ENCODE data around the gene AMHR2.
"Not testable (repeated sequence)": the region's sequence is repeated elsewhere in the genome, so short reads cannot be mapped to it uniquely, and the experiment has no call there.

Gene AMHR2

DNA sequence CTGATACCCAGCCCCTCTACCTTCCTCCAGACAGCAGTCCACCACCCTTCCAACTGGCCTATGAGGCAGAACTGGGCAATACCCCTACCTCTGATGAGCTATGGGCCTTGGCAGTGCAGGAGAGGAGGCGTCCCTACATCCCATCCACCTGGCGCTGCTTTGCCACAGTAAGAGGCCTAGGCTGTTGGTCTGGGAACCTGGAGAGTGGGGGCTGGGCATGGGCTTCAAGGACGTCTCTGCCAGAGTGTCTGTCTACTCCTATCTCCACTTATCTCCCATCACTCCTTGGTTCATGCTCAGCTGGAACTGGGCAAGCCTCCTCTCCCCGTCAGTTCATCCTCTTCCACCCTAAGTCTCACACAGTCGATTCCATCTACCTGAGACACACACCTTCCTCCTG, 6.5 kb downstream of the AMHR2 start:
- H3K27ac ChIP-seq (ENCODE audit: extremely low read depth, low read depth, low read length) = no peak overlapping the region
- CTCF ChIA-PET = interaction anchor here (1.5 to 2.6 kb wide), 3 partner anchors 8 to 109 kb away, joined by 3 to 14 read pairs (median 13); partner anchors contain the start of gene AAAS
- H3K4me3 ChIP-seq (ENCODE audit: low read depth, low read length) = no peak overlapping the region
- peaks cover 12% of the 10 kb centered on the region for H3K4me1 ChIP-seq (ENCODE audit: control insufficient read depth, insufficient read depth, low read length)
- no peaks in the 10 kb centered on the region for H3K36me3 ChIP-seq (ENCODE audit: control insufficient read depth in 2 of 2, insufficient read depth in 1 of 2, low read length in 2 of 2)
- H3K9me3 ChIP-seq (ENCODE audit: control insufficient read depth, insufficient read depth, low read depth, low read length) = no peaks in the 10 kb centered on the region
- no peak for TF ChIP-seq ZNF239 (tag by site-specific recombination; IDR thresholded peaks at IDR 0.05)
- TF ChIP-seq SETDB1 (IDR thresholded peaks at IDR 0.05; ENCODE audit: insufficient read length, low read length) = no peak
- POLR2A ChIA-PET = interaction anchor here (1.1 kb wide), 1 partner anchor 71 kb away, joined by 3 read pairs; the partner anchor contains the start of gene TARBP2

DNA sequence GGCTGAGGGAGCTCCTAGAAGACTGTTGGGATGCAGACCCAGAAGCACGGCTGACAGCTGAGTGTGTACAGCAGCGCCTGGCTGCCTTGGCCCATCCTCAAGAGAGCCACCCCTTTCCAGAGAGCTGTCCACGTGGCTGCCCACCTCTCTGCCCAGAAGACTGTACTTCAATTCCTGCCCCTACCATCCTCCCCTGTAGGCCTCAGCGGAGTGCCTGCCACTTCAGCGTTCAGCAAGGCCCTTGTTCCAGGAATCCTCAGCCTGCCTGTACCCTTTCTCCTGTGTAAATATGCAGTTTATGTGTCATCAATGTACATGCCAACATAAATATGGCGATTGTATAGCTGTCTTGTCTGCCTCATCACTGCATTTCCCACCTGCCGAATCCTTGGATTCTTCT, 7.5 kb downstream of the AMHR2 start:
- TF ChIP-seq ZNF416 (tag by site-specific recombination; IDR thresholded peaks at IDR 0.05) (no peak), KLF7 (tag by site-specific recombination; IDR thresholded peaks at IDR 0.05; ENCODE audit: borderline replicate concordance) (no peak), HOXA7 (CRISPR knock-in tag; IDR thresholded peaks at IDR 0.05; ENCODE audit: borderline replicate concordance) (no peak), KLF8 (tag by site-specific recombination; IDR thresholded peaks at IDR 0.05) (no peak), ZBTB1 (tag by site-specific recombination; IDR thresholded peaks at IDR 0.05) (no peak), ZNF202 (tag by site-specific recombination; IDR thresholded peaks at IDR 0.05; ENCODE audit: borderline replicate concordance) (no peak), SP2 (tag by site-specific recombination; IDR thresholded peaks at IDR 0.05) (no peak), ZBTB7A (tag by site-specific recombination; IDR thresholded peaks at IDR 0.05; ENCODE audit: low read depth) (no peak), GFI1B (tag by site-specific recombination; IDR thresholded peaks at IDR 0.05) (no peak), ZNF112 (tag by site-specific recombination; IDR thresholded peaks at IDR 0.05) (no peak), MZF1 (tag by site-specific recombination; IDR thresholded peaks at IDR 0.05; ENCODE audit: borderline replicate concordance) (no peak)
- TF ChIP-seq, protein P1, sequence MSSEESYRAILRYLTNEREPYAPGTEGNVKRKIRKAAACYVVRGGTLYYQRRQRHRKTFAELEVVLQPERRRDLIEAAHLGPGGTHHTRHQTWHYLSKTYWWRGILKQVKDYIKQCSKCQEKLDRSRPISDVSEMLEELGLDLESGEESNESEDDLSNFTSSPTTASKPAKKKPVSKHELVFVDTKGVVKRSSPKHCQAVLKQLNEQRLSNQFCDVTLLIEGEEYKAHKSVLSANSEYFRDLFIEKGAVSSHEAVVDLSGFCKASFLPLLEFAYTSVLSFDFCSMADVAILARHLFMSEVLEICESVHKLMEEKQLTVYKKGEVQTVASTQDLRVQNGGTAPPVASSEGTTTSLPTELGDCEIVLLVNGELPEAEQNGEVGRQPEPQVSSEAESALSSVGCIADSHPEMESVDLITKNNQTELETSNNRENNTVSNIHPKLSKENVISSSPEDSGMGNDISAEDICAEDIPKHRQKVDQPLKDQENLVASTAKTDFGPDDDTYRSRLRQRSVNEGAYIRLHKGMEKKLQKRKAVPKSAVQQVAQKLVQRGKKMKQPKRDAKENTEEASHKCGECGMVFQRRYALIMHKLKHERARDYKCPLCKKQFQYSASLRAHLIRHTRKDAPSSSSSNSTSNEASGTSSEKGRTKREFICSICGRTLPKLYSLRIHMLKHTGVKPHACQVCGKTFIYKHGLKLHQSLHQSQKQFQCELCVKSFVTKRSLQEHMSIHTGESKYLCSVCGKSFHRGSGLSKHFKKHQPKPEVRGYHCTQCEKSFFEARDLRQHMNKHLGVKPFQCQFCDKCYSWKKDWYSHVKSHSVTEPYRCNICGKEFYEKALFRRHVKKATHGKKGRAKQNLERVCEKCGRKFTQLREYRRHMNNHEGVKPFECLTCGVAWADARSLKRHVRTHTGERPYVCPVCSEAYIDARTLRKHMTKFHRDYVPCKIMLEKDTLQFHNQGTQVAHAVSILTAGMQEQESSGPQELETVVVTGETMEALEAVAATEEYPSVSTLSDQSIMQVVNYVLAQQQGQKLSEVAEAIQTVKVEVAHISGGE (tag by site-specific recombination; conservative IDR thresholded peaks at IDR 0.05; ENCODE audit: low read depth) = no peak
- TF ChIP-seq, protein P2, sequence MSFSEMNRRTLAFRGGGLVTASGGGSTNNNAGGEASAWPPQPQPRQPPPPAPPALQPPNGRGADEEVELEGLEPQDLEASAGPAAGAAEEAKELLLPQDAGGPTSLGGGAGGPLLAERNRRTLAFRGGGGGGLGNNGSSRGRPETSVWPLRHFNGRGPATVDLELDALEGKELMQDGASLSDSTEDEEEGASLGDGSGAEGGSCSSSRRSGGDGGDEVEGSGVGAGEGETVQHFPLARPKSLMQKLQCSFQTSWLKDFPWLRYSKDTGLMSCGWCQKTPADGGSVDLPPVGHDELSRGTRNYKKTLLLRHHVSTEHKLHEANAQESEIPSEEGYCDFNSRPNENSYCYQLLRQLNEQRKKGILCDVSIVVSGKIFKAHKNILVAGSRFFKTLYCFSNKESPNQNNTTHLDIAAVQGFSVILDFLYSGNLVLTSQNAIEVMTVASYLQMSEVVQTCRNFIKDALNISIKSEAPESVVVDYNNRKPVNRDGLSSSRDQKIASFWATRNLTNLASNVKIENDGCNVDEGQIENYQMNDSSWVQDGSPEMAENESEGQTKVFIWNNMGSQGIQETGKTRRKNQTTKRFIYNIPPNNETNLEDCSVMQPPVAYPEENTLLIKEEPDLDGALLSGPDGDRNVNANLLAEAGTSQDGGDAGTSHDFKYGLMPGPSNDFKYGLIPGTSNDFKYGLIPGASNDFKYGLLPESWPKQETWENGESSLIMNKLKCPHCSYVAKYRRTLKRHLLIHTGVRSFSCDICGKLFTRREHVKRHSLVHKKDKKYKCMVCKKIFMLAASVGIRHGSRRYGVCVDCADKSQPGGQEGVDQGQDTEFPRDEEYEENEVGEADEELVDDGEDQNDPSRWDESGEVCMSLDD (tag by site-specific recombination; IDR thresholded peaks at IDR 0.05) = no peak
- TF ChIP-seq, protein P3, sequence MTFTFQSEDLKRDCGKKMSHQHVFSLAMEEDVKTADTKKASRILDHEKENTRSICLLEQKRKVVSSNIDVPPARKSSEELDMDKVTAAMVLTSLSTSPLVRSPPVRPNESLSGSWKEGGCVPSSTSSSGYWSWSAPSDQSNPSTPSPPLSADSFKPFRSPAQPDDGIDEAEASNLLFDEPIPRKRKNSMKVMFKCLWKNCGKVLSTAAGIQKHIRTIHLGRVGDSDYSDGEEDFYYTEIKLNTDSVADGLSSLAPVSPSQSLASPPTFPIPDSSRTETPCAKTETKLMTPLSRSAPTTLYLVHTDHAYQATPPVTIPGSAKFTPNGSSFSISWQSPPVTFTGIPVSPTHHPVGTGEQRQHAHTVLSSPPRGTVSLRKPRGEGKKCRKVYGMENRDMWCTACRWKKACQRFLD (tag by site-specific recombination; IDR thresholded peaks at IDR 0.05) = no peak
- TF ChIP-seq, protein P4, sequence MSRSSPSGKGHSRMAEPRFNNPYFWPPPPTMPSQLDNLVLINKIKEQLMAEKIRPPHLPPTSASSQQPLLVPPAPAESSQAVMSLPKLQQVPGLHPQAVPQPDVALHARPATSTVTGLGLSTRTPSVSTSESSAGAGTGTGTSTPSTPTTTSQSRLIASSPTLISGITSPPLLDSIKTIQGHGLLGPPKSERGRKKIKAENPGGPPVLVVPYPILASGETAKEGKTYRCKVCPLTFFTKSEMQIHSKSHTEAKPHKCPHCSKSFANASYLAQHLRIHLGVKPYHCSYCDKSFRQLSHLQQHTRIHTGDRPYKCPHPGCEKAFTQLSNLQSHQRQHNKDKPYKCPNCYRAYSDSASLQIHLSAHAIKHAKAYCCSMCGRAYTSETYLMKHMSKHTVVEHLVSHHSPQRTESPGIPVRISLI (tag by site-specific recombination; IDR thresholded peaks at IDR 0.05) = no peak
- CTCF ChIA-PET = interaction anchor here (1.5 to 2.6 kb wide), 3 partner anchors 9 to 110 kb away, joined by 3 to 14 read pairs (median 13); partner anchors contain the start of gene AAAS
- POLR2A ChIA-PET = interaction anchor here (1.0 to 1.8 kb wide), 2 partner anchors 10 to 70 kb away, joined by 3 to 4 read pairs; partner anchors contain the start of genes PRR13 and TARBP2

DNA sequence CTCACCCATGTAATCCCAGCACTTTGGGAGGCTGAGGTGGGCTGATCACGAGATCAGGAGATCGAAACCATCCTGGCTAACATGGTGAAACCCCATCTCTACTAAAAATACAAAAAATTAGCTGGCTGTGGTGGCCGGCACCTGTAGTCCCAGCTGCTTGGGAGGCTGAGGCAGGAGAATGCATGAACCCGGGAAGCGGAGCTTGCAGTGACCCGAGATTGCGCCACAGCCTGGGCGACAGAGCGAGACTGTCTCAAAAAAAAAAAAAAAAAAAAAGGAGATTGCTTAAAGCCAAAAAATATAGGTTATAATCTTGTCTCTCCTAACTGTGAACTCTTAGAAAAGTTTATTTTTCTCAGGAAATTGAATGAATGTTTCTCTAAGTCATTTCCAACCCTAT, 11.7 kb downstream of the AMHR2 start:
- CTCF ChIA-PET = interaction anchor here (1.1 kb wide), 1 partner anchor 90 kb away, joined by 4 read pairs; no protein-coding TSS in a partner anchor
- H3K36me3 ChIP-seq (ENCODE audit: control insufficient read depth in 2 of 2, insufficient read depth in 1 of 2, low read length in 2 of 2); H3K4me1 ChIP-seq (ENCODE audit: control insufficient read depth, insufficient read depth, low read length); H3K9me3 ChIP-seq (ENCODE audit: control insufficient read depth, insufficient read depth, low read depth, low read length); H3K4me3 ChIP-seq (ENCODE audit: low read depth, low read length); POLR2A ChIA-PET; H3K27ac ChIP-seq (ENCODE audit: extremely low read depth, low read depth, low read length): not testable (repeated sequence)

More for the DNA sequence above, 7.5 kb downstream of the AMHR2 start:
- H3K36me3 ChIP-seq (ENCODE audit: control insufficient read depth in 2 of 2, insufficient read depth in 1 of 2, low read length in 2 of 2) = no peaks in the 10 kb centered on the region
- no peak overlapping the region for H3K4me3 ChIP-seq (ENCODE audit: low read depth, low read length)
- peaks cover 12% of the 10 kb centered on the region for H3K4me1 ChIP-seq (ENCODE audit: control insufficient read depth, insufficient read depth, low read length)
- H3K27ac ChIP-seq (ENCODE audit: extremely low read depth, low read depth, low read length) = no peak overlapping the region
- no peaks in the 10 kb centered on the region for H3K9me3 ChIP-seq (ENCODE audit: control insufficient read depth, insufficient read depth, low read depth, low read length)

Data from HEK293 (cell line).